Right lobe of liver (tissue), 6 donors: ENCODE measurements around the gene ZNF879. TPM values are rescaled to one million over a fixed set of nuclear protein-coding genes. Genes with fewer than 3 reads are reported as not detected.

Experiments
- ATAC-seq, 4 donors: fragments of 200-7000 bp; cut with Tn5 transposase; one replicate each; pipeline ENCODE4 v1.9.1; 2020; ENCODE audit warnings: mild to moderate bottlenecking in 4 of 4, moderate library complexity in 4 of 4
- DNase-seq, 3 donors: peaks; one replicate each; pipeline ENCODE4 v3.0.0-alpha.2; 2020
- H3K27ac ChIP-seq, 3 donors: fragments of 200-600 bp; one replicate each; pipeline ENCODE4 v1.8.0; 2022
- H3K27me3 ChIP-seq, 2 donors: fragments of 200-600 bp; one replicate each; pipeline ENCODE4 v1.8.0; 2022
- H3K36me3 ChIP-seq, 4 donors: fragments of 200-600 bp; sonication (generic) in 1 of 4; one replicate each; pipeline versions ENCODE4 v1.5.1 to v1.8.0; 2017 to 2022; ENCODE audit warnings: control low read depth in 1 of 4
- H3K4me1 ChIP-seq, 4 donors: fragments of 200-600 bp; sonication (generic) in 1 of 4; one replicate each; pipeline versions ENCODE4 v1.5.1 to v1.8.0; 2017 to 2022; ENCODE audit warnings: control low read depth in 1 of 4
- H3K4me3 ChIP-seq, 3 donors: fragments of 200-600 bp; one replicate each; pipeline ENCODE4 v1.8.0; 2022
- H3K9me3 ChIP-seq, 4 donors: fragments of 200-600 bp; sonication (generic) in 1 of 4; one replicate each; pipeline versions ENCODE4 v1.5.1 to v1.8.0; 2017 to 2022; ENCODE audit warnings: control low read depth in 1 of 4
- POLR2A ChIP-seq: fragments of 450-650 bp; IDR thresholded peaks from one replicate; pipeline ENCODE4 v1.6.1; 2017; ENCODE audit warnings: antibody characterized with exemption, mild to moderate bottlenecking
- WGBS: methylation state at CpG from one replicate; pipeline ENCODE4 v1.1.6; 2018; ENCODE audit warnings: low coverage, low lambda C conversion rate; ENCODE audit not compliant: insufficient coverage; ENCODE audit errors: missing lambda C conversion rate; 5-methylcytosine and 5-hydroxymethylcytosine counted together
- intact Hi-C, 2 donors: fragments of 100-400 bp; cut with DNase I; formaldehyde crosslinking; loops; one replicate each; pipeline versions ENCODE4 v1.11.2 to v1.14.1; 2022
- total RNA-seq, 6 experiments: library from RNA; depleted of rRNA in 2 of 6; stranded (reverse); fragments of >200 nt in 2 of 6; fragmentation: NEBNext Ultra II Directional in 3 of 6; extraction: Animal tissue kit (Norgen Biotek cat#: 25700) in 3 of 6; gene quantifications; one replicate each; pipeline versions ENCODE4 v1.1.0 to v1.2.4, GENCODE V29; 2016 to 2023
- TF ChIP-seq, protein P1 (sequence below), 4 donors: fragments of 200-600 bp in 3 of 4; fragments of 450-650 bp in 1 of 4; IDR thresholded peaks; one replicate each; pipeline versions ENCODE4 v1.5.1 to v1.8.0; 2016 to 2022; ENCODE audit warnings: antibody characterized with exemption in 4 of 4, mild to moderate bottlenecking in 2 of 4
- donor health status: DM: no; HTN: yes; CAD: no.
- donor health status: DM: no; HTN: no; CAD: no.
- donor health status: DM: no; HTN: no; CAD: no.
- donor health status: DM: no; HTN: yes; CAD: no.
- donor health status: DM: no; HTN: yes; CAD: no.

ZNF879 gene
- total RNA-seq, 6 experiments from 2014 or later = 0.31 to 1.3 (median 0.94) TPM

GRCh38 chr5:179055436-179055835 is 31.8 kb downstream of the ZNF879 start:
- no peaks in the 10 kb centered on the region for H3K4me1 ChIP-seq
- no peak for ATAC-seq
- no peak overlapping the region for H3K27ac ChIP-seq
- TF ChIP-seq, protein P1, sequence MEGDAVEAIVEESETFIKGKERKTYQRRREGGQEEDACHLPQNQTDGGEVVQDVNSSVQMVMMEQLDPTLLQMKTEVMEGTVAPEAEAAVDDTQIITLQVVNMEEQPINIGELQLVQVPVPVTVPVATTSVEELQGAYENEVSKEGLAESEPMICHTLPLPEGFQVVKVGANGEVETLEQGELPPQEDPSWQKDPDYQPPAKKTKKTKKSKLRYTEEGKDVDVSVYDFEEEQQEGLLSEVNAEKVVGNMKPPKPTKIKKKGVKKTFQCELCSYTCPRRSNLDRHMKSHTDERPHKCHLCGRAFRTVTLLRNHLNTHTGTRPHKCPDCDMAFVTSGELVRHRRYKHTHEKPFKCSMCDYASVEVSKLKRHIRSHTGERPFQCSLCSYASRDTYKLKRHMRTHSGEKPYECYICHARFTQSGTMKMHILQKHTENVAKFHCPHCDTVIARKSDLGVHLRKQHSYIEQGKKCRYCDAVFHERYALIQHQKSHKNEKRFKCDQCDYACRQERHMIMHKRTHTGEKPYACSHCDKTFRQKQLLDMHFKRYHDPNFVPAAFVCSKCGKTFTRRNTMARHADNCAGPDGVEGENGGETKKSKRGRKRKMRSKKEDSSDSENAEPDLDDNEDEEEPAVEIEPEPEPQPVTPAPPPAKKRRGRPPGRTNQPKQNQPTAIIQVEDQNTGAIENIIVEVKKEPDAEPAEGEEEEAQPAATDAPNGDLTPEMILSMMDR (IDR thresholded peaks at IDR 0.05) = no peak
- TF ChIP-seq POLR2A = no peak
- no peaks in the 10 kb centered on the region for H3K9me3 ChIP-seq
- intact Hi-C loops = no loop called here
- DNase-seq = no peak
- no peak overlapping the region for H3K4me3 ChIP-seq
- no peaks in the 10 kb centered on the region for H3K36me3 ChIP-seq
- no peaks in the 10 kb centered on the region for H3K27me3 ChIP-seq
- WGBS = 39% methylated on average over 3 of the region's 3 CpGs

GRCh38 chr5:179055841-179056240 is 32.2 kb downstream of the ZNF879 start:
- ATAC-seq = no peak
- Histone ChIP-seq H3K27ac (no peak overlapping the region), H3K27me3 (no peaks in the 10 kb centered on the region), H3K4me1 (no peaks in the 10 kb centered on the region), H3K36me3 (no peaks in the 10 kb centered on the region), H3K9me3 (no peaks in the 10 kb centered on the region), H3K4me3 (no peak overlapping the region)
- no peak for DNase-seq
- 60% methylated on average over 3 of the region's 9 CpGs for WGBS
- TF ChIP-seq POLR2A = no peak
- TF ChIP-seq, protein P1 (IDR thresholded peaks at IDR 0.05) = no peak
- intact Hi-C loops = no loop called here

GRCh38 chr5:179060116-179061008 is 36.8 kb downstream of the ZNF879 start, which contains the start of gene ZNF354C:
TSS of gene ZNF354C (plus strand) at chr5:179060373. CDS start at chr5:179062069, 1,696 bp downstream.
- peak within 1 kb of the TSS; percentile 36 to 55 (median 41) for H3K27ac ChIP-seq
- DNase-seq (peak; percentile 88 to 93 (median 90)), ATAC-seq (peak; percentile 99 to 100 (median 100))
- H3K36me3 ChIP-seq = peaks cover 0 to 2% (median 0%) of the 10 kb centered on the region in 4 donors
- WGBS = 13% methylated on average over 32 of the region's 81 CpGs
- intact Hi-C loops = loop anchor here in 1 of 2 donors (5.0 kb wide), 1 partner anchor 203 kb away; the partner anchor contains the start of gene ZNF354B
- no peaks in the 10 kb centered on the region for H3K4me1 ChIP-seq
- H3K4me3 ChIP-seq = peak within 1 kb of the TSS; percentile 83 to 92 (median 88)
- H3K9me3 ChIP-seq = peaks cover 0 to 4% (median 0%) of the 10 kb centered on the region in 4 donors
- TF ChIP-seq, protein P1 (IDR thresholded peaks at IDR 0.05) = no peak
- TF ChIP-seq POLR2A = peak; percentile 28
- H3K27me3 ChIP-seq = no peaks in the 10 kb centered on the region

- no peak for ATAC-seq
- H3K36me3 ChIP-seq = peaks cover 0 to 6% (median 0%) of the 10 kb centered on the region in 4 donors
- peak overlapping the region; percentile 83 to 92 (median 88) for H3K4me3 ChIP-seq
- TF ChIP-seq, protein P1 (IDR thresholded peaks at IDR 0.05) = no peak
- no peak for TF ChIP-seq POLR2A
- peaks cover 0 to 4% (median under 1%) of the 10 kb centered on the region in 4 donors for H3K9me3 ChIP-seq
- no peaks in the 10 kb centered on the region for H3K27me3 ChIP-seq
- intact Hi-C loops = loop anchor here in 1 of 2 donors (5.0 kb wide), 1 partner anchor 204 kb away; the partner anchor contains the start of gene ZNF354B
- DNase-seq = no peak
- no peak overlapping the region for H3K27ac ChIP-seq
- 57% methylated on average over 4 of the region's 19 CpGs for WGBS
- no peaks in the 10 kb centered on the region for H3K4me1 ChIP-seq
Observed at GRCh38 chr5:179061025-179061424, 37.4 kb downstream of the ZNF879 start.
